Activated naive CD8-positive, alpha-beta T cell treated with anti-CD3 and anti-CD28 coated beads for 36 hours (primary cell): ENCODE results near the gene BMP8B. TPM values are rescaled to one million over a fixed set of nuclear protein-coding genes. Genes with fewer than 3 reads are reported as not detected.
A peak's percentile ranks its signal among the peaks of the same experiment; 100 is the strongest.

Experiments used
- DNase-seq: peaks from one replicate; pipeline ENCODE4 v3.0.0; 2021
- H3K27ac Mint-ChIP-seq: one replicate; pipeline ENCODE4 v1.8.0; 2022; ENCODE audit warnings: mild to moderate bottlenecking, moderate library complexity, mixed read lengths
- H3K27me3 Mint-ChIP-seq: one replicate; pipeline ENCODE4 v1.8.0; 2022; ENCODE audit warnings: mild to moderate bottlenecking, mixed read lengths
- H3K36me3 Mint-ChIP-seq: one replicate; pipeline ENCODE4 v1.8.0; 2021; ENCODE audit warnings: mild to moderate bottlenecking, mixed read lengths
- H3K4me1 Mint-ChIP-seq: one replicate; pipeline ENCODE4 v1.8.0; 2021; ENCODE audit warnings: mixed read lengths
- H3K4me3 Mint-ChIP-seq: one replicate; pipeline ENCODE4 v1.8.0; 2022; ENCODE audit warnings: mild to moderate bottlenecking, moderate library complexity, mixed read lengths
- H3K9me3 Mint-ChIP-seq: one replicate; pipeline ENCODE4 v1.8.0; 2022; ENCODE audit warnings: mixed read lengths
- total RNA-seq, 2 experiments: library from RNA; stranded (reverse); gene quantifications; one replicate each; pipeline ENCODE4 v1.2.3, GENCODE V29; 2021

Gene BMP8B
- total RNA-seq, 2 experiments from 2014 or later: 0.12 to 0.20 TPM

- H3K36me3 Mint-ChIP-seq: peaks cover 8% of the 10 kb centered on the region
Observed at GRCh38 chr1:39760074-39761008, 28.3 kb downstream of the BMP8B start.

GRCh38 chr1:39759436-39759726 is 29.3 kb downstream of the BMP8B start:
- no peak overlapping the region for H3K4me3 Mint-ChIP-seq
- no peaks in the 10 kb centered on the region for H3K4me1 Mint-ChIP-seq
- peaks cover 8% of the 10 kb centered on the region for H3K36me3 Mint-ChIP-seq

More at GRCh38 chr1:39760074-39761008, 28.3 kb downstream of the BMP8B start:
- H3K4me3 Mint-ChIP-seq: no peak overlapping the region
- H3K9me3 Mint-ChIP-seq: no peaks in the 10 kb centered on the region
- DNase-seq: no peak
- no peak overlapping the region for H3K27ac Mint-ChIP-seq
- H3K27me3 Mint-ChIP-seq: no peaks in the 10 kb centered on the region
- H3K4me1 Mint-ChIP-seq: no peaks in the 10 kb centered on the region

GRCh38 chr1:39758556-39759435 is 29.9 kb downstream of the BMP8B start:
- no peaks in the 10 kb centered on the region for H3K9me3 Mint-ChIP-seq
- H3K4me1 Mint-ChIP-seq: no peaks in the 10 kb centered on the region
- peaks cover 8% of the 10 kb centered on the region for H3K36me3 Mint-ChIP-seq
- H3K27ac Mint-ChIP-seq: no peak overlapping the region
- H3K27me3 Mint-ChIP-seq: no peaks in the 10 kb centered on the region
- no peak overlapping the region for H3K4me3 Mint-ChIP-seq
- DNase-seq: no peak

More at GRCh38 chr1:39759436-39759726, 29.3 kb downstream of the BMP8B start:
- Mint-ChIP-seq H3K27me3 (no peaks in the 10 kb centered on the region), H3K9me3 (no peaks in the 10 kb centered on the region), H3K27ac (no peak overlapping the region)
- DNase-seq: no peak

- no peak for DNase-seq
- H3K36me3 Mint-ChIP-seq: peaks cover 10% of the 10 kb centered on the region
- no peaks in the 10 kb centered on the region for H3K9me3 Mint-ChIP-seq
- H3K27me3 Mint-ChIP-seq: no peaks in the 10 kb centered on the region
- H3K27ac Mint-ChIP-seq: no peak overlapping the region
- H3K4me3 Mint-ChIP-seq: no peak overlapping the region
- H3K4me1 Mint-ChIP-seq: no peaks in the 10 kb centered on the region
Observed at GRCh38 chr1:39757501-39757900, 31.2 kb downstream of the BMP8B start.

GRCh38 chr1:39755965-39756659 is 32.6 kb downstream of the BMP8B start:
- H3K9me3 Mint-ChIP-seq: no peaks in the 10 kb centered on the region
- no peak overlapping the region for H3K4me3 Mint-ChIP-seq
- no peak overlapping the region for H3K27ac Mint-ChIP-seq

GRCh38 chr1:39754906-39755504 is 33.7 kb downstream of the BMP8B start:
- Mint-ChIP-seq H3K4me1 (no peaks in the 10 kb centered on the region), H3K27me3 (no peaks in the 10 kb centered on the region), H3K4me3 (no peak overlapping the region), H3K9me3 (no peaks in the 10 kb centered on the region), H3K36me3 (peaks cover 21% of the 10 kb centered on the region), H3K27ac (no peak overlapping the region)
- no peak for DNase-seq

More at GRCh38 chr1:39755965-39756659, 32.6 kb downstream of the BMP8B start:
- Mint-ChIP-seq H3K36me3 (peaks cover 16% of the 10 kb centered on the region), H3K27me3 (no peaks in the 10 kb centered on the region), H3K4me1 (no peaks in the 10 kb centered on the region)
- no peak for DNase-seq

- Mint-ChIP-seq H3K4me1 (no peaks in the 10 kb centered on the region), H3K9me3 (no peaks in the 10 kb centered on the region), H3K36me3 (peaks cover 29% of the 10 kb centered on the region), H3K4me3 (no peak overlapping the region), H3K27ac (no peak overlapping the region), H3K27me3 (no peaks in the 10 kb centered on the region)
- no peak for DNase-seq
Observed at GRCh38 chr1:39754026-39754570, 34.6 kb downstream of the BMP8B start.

GRCh38 chr1:39753132-39754025 is 35.3 kb downstream of the BMP8B start:
- no peaks in the 10 kb centered on the region for H3K4me1 Mint-ChIP-seq
- no peaks in the 10 kb centered on the region for H3K9me3 Mint-ChIP-seq
- no peak overlapping the region for H3K27ac Mint-ChIP-seq
- DNase-seq: no peak
- no peaks in the 10 kb centered on the region for H3K27me3 Mint-ChIP-seq
- peaks cover 29% of the 10 kb centered on the region for H3K36me3 Mint-ChIP-seq
- H3K4me3 Mint-ChIP-seq: no peak overlapping the region

- no peak for DNase-seq
- Mint-ChIP-seq H3K4me1 (no peaks in the 10 kb centered on the region), H3K4me3 (no peak overlapping the region), H3K36me3 (peaks cover 30% of the 10 kb centered on the region), H3K27me3 (no peaks in the 10 kb centered on the region), H3K9me3 (no peaks in the 10 kb centered on the region), H3K27ac (no peak overlapping the region)
Observed at GRCh38 chr1:39752703-39753102, 36.0 kb downstream of the BMP8B start.

GRCh38 chr1:39751595-39751994 is 37.1 kb downstream of the BMP8B start:
- DNase-seq: no peak
- H3K4me3 Mint-ChIP-seq: no peak overlapping the region
- no peak overlapping the region for H3K27ac Mint-ChIP-seq
- H3K36me3 Mint-ChIP-seq: peaks cover 31% of the 10 kb centered on the region
- no peaks in the 10 kb centered on the region for H3K4me1 Mint-ChIP-seq
- H3K27me3 Mint-ChIP-seq: no peaks in the 10 kb centered on the region
- no peaks in the 10 kb centered on the region for H3K9me3 Mint-ChIP-seq

GRCh38 chr1:39745016-39745670 is 43.5 kb downstream of the BMP8B start:
- Mint-ChIP-seq H3K9me3 (no peaks in the 10 kb centered on the region), H3K36me3 (peaks cover 41% of the 10 kb centered on the region), H3K4me3 (no peak overlapping the region), H3K27me3 (no peaks in the 10 kb centered on the region), H3K4me1 (peaks cover 10% of the 10 kb centered on the region), H3K27ac (no peak overlapping the region)
- no peak for DNase-seq

GRCh38 chr1:39738622-39739366 is 49.9 kb downstream of the BMP8B start, which contains the start of gene PPIE:
Gene PPIE, plus strand, starts transcription at chr1:39738882. Its CDS starts 19 bp downstream, at chr1:39738901.
- DNase-seq: peak; percentile 93
- peak within 1 kb of the TSS; percentile 95 for H3K27ac Mint-ChIP-seq
- peak within 1 kb of the TSS; percentile 96 for H3K4me3 Mint-ChIP-seq
- peaks cover 24% of the 10 kb centered on the region for H3K36me3 Mint-ChIP-seq
- H3K9me3 Mint-ChIP-seq: peaks cover 1% of the 10 kb centered on the region
- peaks cover 12% of the 10 kb centered on the region for H3K27me3 Mint-ChIP-seq
- H3K4me1 Mint-ChIP-seq: peaks cover 26% of the 10 kb centered on the region
